ENCODE data around the gene CELF4. TPM values are rescaled to one million over a fixed set of nuclear protein-coding genes. Genes with fewer than 3 reads are reported as not detected.

The CELF4 gene
- total RNA-seq, 6 donors from 2014 or later, result 0.15 to 1.4 (median 0.81) TPM; not detected in 1

GRCh38 chr18:37249895-37250618 lies 315.5 kb downstream of the CELF4 start:
- H3K4me3 ChIP-seq, result no peak overlapping the region
- WGBS, 2 donors, result 73 to 74% methylated on average over 5 to 6 of the region's 6 CpGs

GRCh38 chr18:37249171-37249886 lies 316.3 kb downstream of the CELF4 start:
- Histone ChIP-seq H3K27me3 (peaks cover 0 to 16% (median 4%) of the 10 kb centered on the region in 4 donors), H3K27ac (no peak overlapping the region), H3K4me3 (no peak overlapping the region), H3K9me3 (no peaks in the 10 kb centered on the region), H3K36me3 (no peaks in the 10 kb centered on the region), H3K4me1 (peaks cover 3 to 12% (median 6%) of the 10 kb centered on the region in 4 donors)
- ATAC-seq (ENCODE audit: low FRiP score in 2 of 2) (no peak), DNase-seq (no peak)
- 70 to 73% methylated on average over 9 to 11 of the region's 11 CpGs for WGBS, 2 donors
- no peak for TF ChIP-seq POLR2A (IDR thresholded peaks at IDR 0.05)

More at GRCh38 chr18:37249895-37250618, 315.5 kb downstream of the CELF4 start:
- Histone ChIP-seq H3K9me3 (no peaks in the 10 kb centered on the region), H3K27ac (no peak overlapping the region), H3K36me3 (no peaks in the 10 kb centered on the region), H3K27me3 (peaks cover 0 to 19% (median 4%) of the 10 kb centered on the region in 4 donors), H3K4me1 (peaks cover 6 to 19% (median 8%) of the 10 kb centered on the region in 4 donors)
- no peak for TF ChIP-seq CTCF (IDR thresholded peaks at IDR 0.05)
- no peak for TF ChIP-seq EP300 (IDR thresholded peaks at IDR 0.05)
- no peak for TF ChIP-seq POLR2A (IDR thresholded peaks at IDR 0.05)
- TF ChIP-seq POLR2AphosphoS5 (IDR thresholded peaks at IDR 0.05), result no peak
- no peak for DNase-seq
- no peak for ATAC-seq (ENCODE audit: low FRiP score in 2 of 2)

GRCh38 chr18:37248281-37248680 lies 317.3 kb downstream of the CELF4 start:
- H3K36me3 ChIP-seq, result no peaks in the 10 kb centered on the region
- peaks cover 0 to 1% (median 0%) of the 10 kb centered on the region in 4 donors for H3K4me1 ChIP-seq
- H3K4me3 ChIP-seq, result no peak overlapping the region
- H3K27me3 ChIP-seq, result peaks cover 0 to 6% (median 0%) of the 10 kb centered on the region in 4 donors
- 88 to 93% methylated on average over 4 to 5 of the region's 5 CpGs for WGBS, 2 donors
- H3K9me3 ChIP-seq, result no peaks in the 10 kb centered on the region
- H3K27ac ChIP-seq, result no peak overlapping the region
- TF ChIP-seq CTCF (IDR thresholded peaks at IDR 0.05), result no peak
- no peak for TF ChIP-seq POLR2A (IDR thresholded peaks at IDR 0.05)
- TF ChIP-seq EP300 (IDR thresholded peaks at IDR 0.05), result no peak
- no peak for TF ChIP-seq POLR2AphosphoS5 (IDR thresholded peaks at IDR 0.05)
- DNase-seq (no peak), ATAC-seq (ENCODE audit: low FRiP score in 2 of 2) (no peak)

GRCh38 chr18:37247497-37248161 lies 318.0 kb downstream of the CELF4 start:
- H3K9me3 ChIP-seq, result no peaks in the 10 kb centered on the region
- WGBS, 2 donors, result 87 to 89% methylated on average over 7 to 10 of the region's 10 CpGs
- no peak for DNase-seq
- no peaks in the 10 kb centered on the region for H3K36me3 ChIP-seq
- no peaks in the 10 kb centered on the region for H3K27me3 ChIP-seq
- ATAC-seq (ENCODE audit: low FRiP score in 2 of 2), result peak in 1 of 2 donors; percentile 6
- TF ChIP-seq POLR2A (IDR thresholded peaks at IDR 0.05) (no peak), EP300 (IDR thresholded peaks at IDR 0.05) (no peak), POLR2AphosphoS5 (IDR thresholded peaks at IDR 0.05) (no peak)
- no peak overlapping the region for H3K27ac ChIP-seq
- no peaks in the 10 kb centered on the region for H3K4me1 ChIP-seq
- H3K4me3 ChIP-seq, result no peak overlapping the region

GRCh38 chr18:37246779-37247340 lies 318.7 kb downstream of the CELF4 start:
- Histone ChIP-seq H3K27ac (no peak overlapping the region), H3K27me3 (no peaks in the 10 kb centered on the region), H3K36me3 (no peaks in the 10 kb centered on the region), H3K4me3 (no peak overlapping the region), H3K9me3 (no peaks in the 10 kb centered on the region), H3K4me1 (no peaks in the 10 kb centered on the region)
- TF ChIP-seq POLR2AphosphoS5 (IDR thresholded peaks at IDR 0.05), result no peak
- no peak for TF ChIP-seq POLR2A (IDR thresholded peaks at IDR 0.05)
- no peak for TF ChIP-seq CTCF (IDR thresholded peaks at IDR 0.05)
- no peak for TF ChIP-seq EP300 (IDR thresholded peaks at IDR 0.05)
- ATAC-seq (ENCODE audit: low FRiP score in 2 of 2) (no peak), DNase-seq (no peak)
- WGBS, 2 donors, result 89 to 90% methylated on average over 13 of the region's 13 CpGs

Data from upper lobe of left lung (tissue), 6 donors.